B cell (primary cell): Measurements from ENCODE around the gene IFNA7. TPM values are rescaled to one million over a fixed set of nuclear protein-coding genes. Genes with fewer than 3 reads are reported as not detected.

Source experiments
- ATAC-seq: fragments of 200-7000 bp; cut with Tn5 transposase; one replicate; pipeline ENCODE4 v1.10.0; 2021; ENCODE audit warnings: low read depth, mild to moderate bottlenecking, moderate number of reproducible peaks, moderate library complexity
- CTCF ChIA-PET: fragments of 350-600 bp; sonication (Branson Sonifier 250); formaldehyde crosslinking; loops from one replicate; lab custom pipeline; 2021; ENCODE audit warnings: antibody characterized with exemption, inconsistent platforms; lab: Charles Lee
- POLR2A ChIA-PET: fragments of 350-600 bp; sonication (Branson Sonifier 250); formaldehyde crosslinking; loops from one replicate; lab custom pipeline; 2021; ENCODE audit warnings: antibody characterized with exemption; lab: Charles Lee
- DNase-seq: peaks from one replicate; pipeline ENCODE4 v3.0.0; 2013
- H2AFZ ChIP-seq: 2 replicates; pipeline ENCODE4 v1.6.1; 2012; ENCODE audit warnings: mild to moderate bottlenecking, low read depth, low read length; ENCODE audit not compliant: insufficient read depth, poor library complexity, severe bottlenecking
- H3K27ac ChIP-seq, 2 donors: 1 replicate in 1 of 2; 2 replicates in 1 of 2; pipeline ENCODE4 v1.5.1; 2012 to 2013; ENCODE audit warnings: low read length in 2 of 2, mild to moderate bottlenecking in 2 of 2, moderate library complexity in 1 of 2
- H3K27me3 ChIP-seq, 4 experiments: fragments of 200-600 bp in 1 of 4; sonication (generic) in 1 of 4; replicated peaks in 1 of 4; 1 replicate in 2 of 4; 2 replicates in 2 of 4; pipeline versions ENCODE4 v1.6.1 to v1.7.0; 2013 to 2016; ENCODE audit warnings: low read length in 3 of 4, mild to moderate bottlenecking in 2 of 4, mixed read lengths in 1 of 4, moderate library complexity in 1 of 4; ENCODE audit not compliant: insufficient read depth in 4 of 4, control insufficient read depth in 3 of 4; ENCODE audit errors: control extremely low read depth in 1 of 4
- H3K36me3 ChIP-seq, 2 experiments: replicated peaks in 1 of 2; 1 replicate in 1 of 2; 2 replicates in 1 of 2; pipeline versions ENCODE4 v1.6.1 to v1.7.1; 2013; ENCODE audit warnings: low read length in 1 of 2; ENCODE audit not compliant: insufficient read depth in 2 of 2, control insufficient read depth in 1 of 2; ENCODE audit errors: control extremely low read depth in 1 of 2, extremely low read depth in 1 of 2
- H3K4me1 ChIP-seq, 2 donors: fragments of 200-600 bp in 1 of 2; sonication (generic) in 1 of 2; 1 replicate in 1 of 2; 2 replicates in 1 of 2; pipeline versions ENCODE4 v1.5.1 to v1.6.1; 2013 to 2017; ENCODE audit warnings: low read length in 2 of 2; ENCODE audit not compliant: control insufficient read depth in 2 of 2, insufficient read depth in 2 of 2
- H3K4me2 ChIP-seq: replicated peaks from 2 replicates; pipeline ENCODE3; 2012; ENCODE audit warnings: mild to moderate bottlenecking, low read depth, low read length; ENCODE audit not compliant: poor library complexity, severe bottlenecking
- H3K4me3 ChIP-seq, 5 experiments: fragments of 200-600 bp in 1 of 5; sonication (generic) in 1 of 5; 1 replicate in 3 of 5; 2 replicates in 2 of 5; pipeline versions ENCODE4 v1.5.1 to v1.7.0; 2011 to 2016; ENCODE audit warnings: low read length in 4 of 5, mild to moderate bottlenecking in 4 of 5, low read depth in 2 of 5, control low read depth in 1 of 5, moderate library complexity in 1 of 5; ENCODE audit not compliant: insufficient read depth in 1 of 5; ENCODE audit errors: control extremely low read depth in 1 of 5, extremely low read depth in 1 of 5
- H3K79me2 ChIP-seq: fragments of 200-600 bp; sonication (generic); one replicate; pipeline ENCODE4 v1.6.0; 2016; ENCODE audit warnings: low read length; ENCODE audit not compliant: control insufficient read depth, insufficient read depth
- H3K9ac ChIP-seq: fragments of 200-600 bp; sonication (generic); 2 replicates; pipeline ENCODE4 v1.6.1; 2017; ENCODE audit warnings: mild to moderate bottlenecking, low read length, moderate library complexity
- H3K9me3 ChIP-seq, 3 donors: one replicate each; pipeline versions ENCODE4 v1.6.1 to v1.7.1; 2013; ENCODE audit warnings: low read length in 2 of 3; ENCODE audit not compliant: control insufficient read depth in 2 of 3, insufficient read depth in 1 of 3; ENCODE audit errors: control extremely low read depth in 1 of 3
- H4K20me1 ChIP-seq: 2 replicates; pipeline ENCODE4 v1.6.0; 2012; ENCODE audit warnings: mild to moderate bottlenecking, low read length; ENCODE audit not compliant: insufficient read depth, control insufficient read depth, poor library complexity, severe bottlenecking
- H3K27ac Mint-ChIP-seq: one replicate; pipeline ENCODE4 v1.8.0; 2021; ENCODE audit warnings: mixed read lengths
- H3K27me3 Mint-ChIP-seq: one replicate; pipeline ENCODE4 v1.8.0; 2021; ENCODE audit warnings: mixed read lengths
- H3K4me1 Mint-ChIP-seq: one replicate; pipeline ENCODE4 v1.8.0; 2021; ENCODE audit warnings: mixed read lengths
- H3K4me3 Mint-ChIP-seq: one replicate; pipeline ENCODE4 v1.8.0; 2021; ENCODE audit warnings: mixed read lengths
- H3K9me3 Mint-ChIP-seq: one replicate; pipeline ENCODE4 v1.8.0; 2022; ENCODE audit warnings: mixed read lengths; ENCODE audit not compliant: insufficient read depth
- EZH2 ChIP-seq: IDR thresholded peaks from 2 replicates; pipeline ENCODE4 v1.6.1; 2012; ENCODE audit warnings: borderline replicate concordance, low read depth, mild to moderate bottlenecking, moderate library complexity, low read length; ENCODE audit not compliant: insufficient read depth, poor library complexity, severe bottlenecking
- WGBS: methylation state at CpG from one replicate; pipeline ENCODE4 v1.1.5; 2013; ENCODE audit warnings: missing lambda C conversion rate; ENCODE audit not compliant: insufficient coverage; 5-methylcytosine and 5-hydroxymethylcytosine counted together
- intact Hi-C: fragments of 100-400 bp; cut with micrococcal nuclease; formaldehyde crosslinking; loops from one replicate; pipeline ENCODE4 v1.10.0; 2022
- polyA plus RNA-seq: library from polyadenylated mRNA; depleted of rRNA; stranded (reverse); fragments of >200 nt; gene quantifications from 2 replicates; pipeline ENCODE4 v1.2.3, GENCODE V29; 2012
- total RNA-seq, 2 donors: library from RNA; stranded (reverse); fragments of 120-200 nt in 1 of 2; gene quantifications; 1 replicate in 1 of 2; 2 replicates in 1 of 2; pipeline versions ENCODE4 v1.2.3 to v1.2.4, GENCODE V29; 2013 to 2022
- TF ChIP-seq, protein P1 (sequence below): fragments of 200-600 bp; IDR thresholded peaks from one replicate; pipeline ENCODE4 v1.8.0; 2022; ENCODE audit warnings: antibody characterized with exemption, mild to moderate bottlenecking

Gene IFNA7
- total and polyA plus RNA-seq, 2 donors (not counting 1 experiment from before 2014, with no cell fraction given), result not detected

DNA sequence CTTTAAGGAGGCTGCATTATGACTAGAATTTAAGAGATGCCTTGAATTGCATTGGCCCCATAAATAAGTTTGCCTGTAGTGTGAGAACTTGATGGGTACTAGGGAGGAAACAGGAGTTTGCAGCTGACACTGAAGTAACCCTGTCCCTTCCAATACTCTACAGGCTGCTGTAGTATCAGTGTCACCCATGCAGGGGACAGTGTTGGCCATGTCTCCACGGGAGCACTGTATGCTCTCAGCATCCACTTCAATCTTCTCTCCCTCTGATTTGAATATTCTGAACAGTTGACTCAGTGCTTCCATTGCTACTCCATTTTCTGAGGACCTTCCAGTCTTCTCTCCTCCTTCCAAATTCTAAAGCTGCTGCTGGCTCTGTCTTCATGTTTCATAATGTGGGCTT, 49.2 kb upstream of the IFNA7 start:
- Mint-ChIP-seq H3K4me3 (no peak overlapping the region), H3K4me1 (peaks cover 5% of the 10 kb centered on the region), H3K27me3 (peaks cover 37% of the 10 kb centered on the region), H3K27ac (no peak overlapping the region), H3K9me3 (no peaks in the 10 kb centered on the region)
- intact Hi-C loops, result no loop called here
- Histone ChIP-seq H3K79me2 (no peaks in the 10 kb centered on the region), H3K27me3 (no peaks in the 10 kb centered on the region), H3K4me3 (no peak overlapping the region), H3K9ac (no peak overlapping the region), H2AFZ (no peak overlapping the region), H3K27ac (no peak overlapping the region), H3K4me1 (peaks cover 2 to 3% of the 10 kb centered on the region in 2 donors), H4K20me1 (no peaks in the 10 kb centered on the region), H3K36me3 (no peaks in the 10 kb centered on the region), H3K9me3 (no peaks in the 10 kb centered on the region), H3K4me2 (no peak overlapping the region)
- 100% methylated on average over 1 of the region's 1 CpG for WGBS
- ATAC-seq (no peak), DNase-seq (no peak)
- CTCF ChIA-PET, result interaction anchor here (1.5 to 2.8 kb wide), 4 partner anchors 13 to 204 kb away, joined by 5 to 10 read pairs (median 8); no protein-coding TSS in a partner anchor
- TF ChIP-seq EZH2, result no peak
- TF ChIP-seq, protein P1, sequence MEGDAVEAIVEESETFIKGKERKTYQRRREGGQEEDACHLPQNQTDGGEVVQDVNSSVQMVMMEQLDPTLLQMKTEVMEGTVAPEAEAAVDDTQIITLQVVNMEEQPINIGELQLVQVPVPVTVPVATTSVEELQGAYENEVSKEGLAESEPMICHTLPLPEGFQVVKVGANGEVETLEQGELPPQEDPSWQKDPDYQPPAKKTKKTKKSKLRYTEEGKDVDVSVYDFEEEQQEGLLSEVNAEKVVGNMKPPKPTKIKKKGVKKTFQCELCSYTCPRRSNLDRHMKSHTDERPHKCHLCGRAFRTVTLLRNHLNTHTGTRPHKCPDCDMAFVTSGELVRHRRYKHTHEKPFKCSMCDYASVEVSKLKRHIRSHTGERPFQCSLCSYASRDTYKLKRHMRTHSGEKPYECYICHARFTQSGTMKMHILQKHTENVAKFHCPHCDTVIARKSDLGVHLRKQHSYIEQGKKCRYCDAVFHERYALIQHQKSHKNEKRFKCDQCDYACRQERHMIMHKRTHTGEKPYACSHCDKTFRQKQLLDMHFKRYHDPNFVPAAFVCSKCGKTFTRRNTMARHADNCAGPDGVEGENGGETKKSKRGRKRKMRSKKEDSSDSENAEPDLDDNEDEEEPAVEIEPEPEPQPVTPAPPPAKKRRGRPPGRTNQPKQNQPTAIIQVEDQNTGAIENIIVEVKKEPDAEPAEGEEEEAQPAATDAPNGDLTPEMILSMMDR, result no peak
- POLR2A ChIA-PET, result no interaction called here

DNA sequence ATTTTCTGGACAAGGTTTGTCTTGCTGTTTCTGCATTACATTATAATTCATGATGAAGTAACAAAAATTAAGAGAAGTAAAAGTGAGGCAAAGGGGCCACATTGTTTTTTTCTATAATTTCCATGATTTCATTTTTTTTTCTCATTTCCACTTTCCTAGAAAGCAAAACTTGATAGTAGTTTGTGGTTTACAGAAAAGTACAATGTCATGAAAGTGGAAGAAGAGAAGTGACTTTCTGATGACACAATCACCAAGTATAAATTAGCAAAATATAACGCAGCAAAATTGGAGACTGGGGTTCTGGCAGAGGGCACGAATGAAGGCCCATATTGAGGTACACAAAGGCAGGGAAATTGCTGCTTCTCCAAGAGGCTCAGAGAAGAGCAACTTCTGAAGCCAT, 42.8 kb upstream of the IFNA7 start:
- DNase-seq (no peak), ATAC-seq (no peak)
- no peaks in the 10 kb centered on the region for H3K9me3 ChIP-seq
- ChIA-PET POLR2A (no interaction called here), CTCF (no interaction called here)
- H3K79me2 ChIP-seq, result no peaks in the 10 kb centered on the region
- H3K27me3 ChIP-seq, result peaks cover 0 to 5% (median 0%) of the 10 kb centered on the region in 4 experiments
- no peak for TF ChIP-seq EZH2
- TF ChIP-seq, protein P1, result no peak
- 20% methylated on average over 1 of the region's 2 CpGs for WGBS
- peaks cover 21% of the 10 kb centered on the region for H3K27me3 Mint-ChIP-seq
- H3K4me3 Mint-ChIP-seq, result no peak overlapping the region
- no peak overlapping the region for H3K4me2 ChIP-seq
- H3K27ac ChIP-seq, result no peak overlapping the region
- no peak overlapping the region for H3K4me3 ChIP-seq
- no peaks in the 10 kb centered on the region for H3K4me1 Mint-ChIP-seq
- H3K9ac ChIP-seq, result no peak overlapping the region
- H3K36me3 ChIP-seq, result no peaks in the 10 kb centered on the region
- H2AFZ ChIP-seq, result no peak overlapping the region
- no peak overlapping the region for H3K27ac Mint-ChIP-seq
- no peaks in the 10 kb centered on the region for H3K4me1 ChIP-seq
- intact Hi-C loops, result no loop called here
- no peaks in the 10 kb centered on the region for H4K20me1 ChIP-seq
- H3K9me3 Mint-ChIP-seq, result no peaks in the 10 kb centered on the region
